CD4-positive, CD25-positive, alpha-beta regulatory T cell (primary cell): Measurements from ENCODE around the gene DLG2. TPM values are rescaled to one million over a fixed set of nuclear protein-coding genes. Genes with fewer than 3 reads are reported as not detected.
"Not testable (repeated sequence)": the region's sequence is repeated elsewhere in the genome, so short reads cannot be mapped to it uniquely, and the experiment has no call there.

ENCODE experiments used
- ATAC-seq, 2 donors: fragments of 150-1000 bp; cut with Tn5 transposase; one replicate each; pipeline ENCODE4 v1.10.0; 2021; ENCODE audit warnings: low read depth in 2 of 2, moderate number of reproducible peaks in 2 of 2, moderate library complexity in 1 of 2
- DNase-seq, 3 donors: peaks; one replicate each; pipeline versions ENCODE4 v3.0.0 to v3.0.0-alpha.2; 2012 to 2022; ENCODE audit warnings: mixed read lengths in 1 of 3
- H3K27ac ChIP-seq: one replicate; pipeline ENCODE4 v1.7.0; 2013; ENCODE audit warnings: mild to moderate bottlenecking, low read length; ENCODE audit not compliant: insufficient read depth, poor library complexity, severe bottlenecking
- H3K27me3 ChIP-seq: one replicate; pipeline ENCODE4 v1.7.0; 2013; ENCODE audit warnings: low read length; ENCODE audit not compliant: control insufficient read depth, insufficient read depth
- H3K36me3 ChIP-seq: one replicate; pipeline ENCODE4 v1.7.0; 2013; ENCODE audit warnings: mild to moderate bottlenecking, low read length, moderate library complexity; ENCODE audit not compliant: control insufficient read depth, insufficient read depth
- H3K4me1 ChIP-seq: 2 replicates; pipeline ENCODE4 v1.7.0; 2013; ENCODE audit warnings: mild to moderate bottlenecking, low read length; ENCODE audit not compliant: insufficient read depth, control insufficient read depth, poor library complexity, severe bottlenecking
- H3K4me3 ChIP-seq: one replicate; pipeline ENCODE4 v1.7.0; 2013; ENCODE audit warnings: low read depth, mild to moderate bottlenecking, low read length, moderate library complexity
- H3K9me3 ChIP-seq, 2 experiments: 1 replicate in 1 of 2; 2 replicates in 1 of 2; pipeline ENCODE4 v1.7.0; 2013; ENCODE audit warnings: low read length in 2 of 2, mild to moderate bottlenecking in 1 of 2, moderate library complexity in 1 of 2; ENCODE audit not compliant: control insufficient read depth in 2 of 2
- H3K27ac Mint-ChIP-seq, 3 donors: one replicate each; pipeline ENCODE4 v1.8.0; 2020 to 2022; ENCODE audit warnings: mild to moderate bottlenecking in 3 of 3, mixed read lengths in 3 of 3, moderate library complexity in 2 of 3
- H3K27me3 Mint-ChIP-seq: one replicate; pipeline ENCODE4 v1.8.0; 2022; ENCODE audit warnings: mild to moderate bottlenecking, mixed read lengths
- H3K36me3 Mint-ChIP-seq: one replicate; pipeline ENCODE4 v1.8.0; 2020; ENCODE audit warnings: mixed read lengths
- H3K4me1 Mint-ChIP-seq, 4 donors: one replicate each; pipeline ENCODE4 v1.8.0; 2020 to 2022; ENCODE audit warnings: mixed read lengths in 4 of 4, mild to moderate bottlenecking in 1 of 4
- H3K4me3 Mint-ChIP-seq, 4 donors: one replicate each; pipeline ENCODE4 v1.8.0; 2020 to 2022; ENCODE audit warnings: mild to moderate bottlenecking in 4 of 4, mixed read lengths in 4 of 4, moderate library complexity in 3 of 4
- H3K9me3 Mint-ChIP-seq, 7 donors: one replicate each; pipeline ENCODE4 v1.8.0; 2020 to 2022; ENCODE audit warnings: mixed read lengths in 7 of 7, mild to moderate bottlenecking in 3 of 7, moderate library complexity in 2 of 7
- polyA plus RNA-seq, 4 donors: library from polyadenylated mRNA; unstranded; fragments of 300-500 nt; fragmentation: Illumina TruSeq; gene quantifications; one replicate each; pipeline ENCODE4 v1.2.3, GENCODE V29; 2021
- total RNA-seq: library from RNA; stranded (reverse); gene quantifications from one replicate; pipeline ENCODE4 v1.2.3, GENCODE V29; 2022

The DLG2 gene
- total and polyA plus RNA-seq, 5 donors from 2014 or later, result 0.26 to 2.0 (median 0.94) TPM

DNA sequence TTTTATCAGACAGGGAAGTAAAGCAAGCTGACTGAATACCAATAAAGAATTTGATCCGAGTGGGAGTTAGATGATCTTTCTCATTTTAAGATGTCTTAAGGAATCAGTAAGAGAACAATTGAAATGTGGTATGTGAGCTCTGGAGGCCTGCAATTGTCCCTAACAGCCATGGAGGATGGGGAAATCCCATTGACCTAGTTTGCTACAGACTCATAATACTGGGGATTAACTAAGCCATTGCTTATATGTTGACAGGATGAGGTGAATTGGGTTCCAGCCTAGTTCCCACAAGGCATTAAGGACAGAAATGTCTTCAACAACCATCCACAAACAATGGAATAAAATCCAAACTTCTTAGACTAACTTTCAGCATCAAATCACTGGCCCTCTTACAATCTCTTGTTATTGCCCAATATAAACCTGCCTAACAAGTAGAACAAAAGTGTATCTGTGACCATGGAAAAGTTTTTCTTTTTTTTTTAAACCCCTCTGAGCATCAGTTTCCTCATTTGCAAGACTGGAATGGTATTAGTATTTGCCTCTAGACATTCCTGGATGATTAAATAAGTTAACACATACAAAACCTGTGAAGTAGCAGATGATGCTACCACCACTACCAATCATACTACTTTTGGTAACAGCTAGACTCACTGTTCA, 773.2 kb downstream of the DLG2 start:
- peaks cover 0 to 7% (median 0%) of the 10 kb centered on the region in 4 donors for H3K4me1 Mint-ChIP-seq
- H3K4me1 ChIP-seq, result no peaks in the 10 kb centered on the region
- no peaks in the 10 kb centered on the region for H3K27me3 ChIP-seq
- no peaks in the 10 kb centered on the region for H3K36me3 Mint-ChIP-seq
- H3K27me3 Mint-ChIP-seq, result no peaks in the 10 kb centered on the region
- H3K27ac ChIP-seq, result no peak overlapping the region
- H3K9me3 ChIP-seq, result no peaks in the 10 kb centered on the region
- H3K27ac Mint-ChIP-seq, result no peak overlapping the region
- H3K4me3 Mint-ChIP-seq, result no peak overlapping the region
- ATAC-seq (no peak), DNase-seq (no peak)
- H3K4me3 ChIP-seq, result no peak overlapping the region
- H3K9me3 Mint-ChIP-seq, result peaks cover 3 to 29% (median 10%) of the 10 kb centered on the region in 7 donors
- H3K36me3 ChIP-seq, result no peaks in the 10 kb centered on the region

GRCh38 chr11:84847842-84848241, 779.3 kb downstream of the DLG2 start:
- Histone ChIP-seq H3K9me3 (no peaks in the 10 kb centered on the region), H3K36me3 (no peaks in the 10 kb centered on the region), H3K4me1 (no peaks in the 10 kb centered on the region), H3K4me3 (no peak overlapping the region), H3K27ac (no peak overlapping the region), H3K27me3 (no peaks in the 10 kb centered on the region)
- no peaks in the 10 kb centered on the region for H3K36me3 Mint-ChIP-seq
- no peaks in the 10 kb centered on the region for H3K27me3 Mint-ChIP-seq
- ATAC-seq, result no peak
- H3K27ac Mint-ChIP-seq, result no peak overlapping the region
- H3K9me3 Mint-ChIP-seq, result peaks cover 2 to 36% (median 9%) of the 10 kb centered on the region in 7 donors
- H3K4me3 Mint-ChIP-seq, result no peak overlapping the region
- no peaks in the 10 kb centered on the region for H3K4me1 Mint-ChIP-seq
- DNase-seq, result no peak

DNA sequence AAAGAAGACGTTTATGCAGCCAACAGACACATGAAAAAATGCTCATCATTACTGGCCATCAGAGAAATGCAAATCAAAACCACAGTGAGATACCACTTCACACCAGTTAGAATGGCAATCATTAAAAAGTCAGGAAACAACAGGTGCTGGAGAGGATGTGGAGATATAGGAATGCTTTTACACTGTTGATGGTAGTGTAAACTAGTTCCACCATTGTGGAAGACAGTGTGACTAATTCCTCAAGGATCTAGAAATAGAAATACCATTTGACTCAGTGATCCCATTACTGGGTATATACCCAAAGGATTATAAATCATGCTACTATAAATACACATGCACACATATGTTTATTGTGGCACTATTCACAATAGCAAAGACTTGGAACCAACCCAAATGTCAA, 786.9 kb downstream of the DLG2 start:
- not testable (repeated sequence) for H3K4me1 ChIP-seq, H3K27me3 Mint-ChIP-seq, H3K4me1 Mint-ChIP-seq, H3K36me3 ChIP-seq, H3K27ac Mint-ChIP-seq, DNase-seq, H3K27ac ChIP-seq, ATAC-seq, H3K4me3 Mint-ChIP-seq, H3K36me3 Mint-ChIP-seq, H3K27me3 ChIP-seq, H3K4me3 ChIP-seq
- H3K9me3 Mint-ChIP-seq, result peaks cover 0 to 33% (median 6%) of the 10 kb centered on the region in 7 donors
- H3K9me3 ChIP-seq, result peaks cover 0 to 13% of the 10 kb centered on the region in 2 experiments

- Histone ChIP-seq H3K4me1 (no peaks in the 10 kb centered on the region), H3K27me3 (no peaks in the 10 kb centered on the region), H3K4me3 (no peak overlapping the region), H3K36me3 (no peaks in the 10 kb centered on the region), H3K27ac (no peak overlapping the region), H3K9me3 (peaks cover 0 to 11% of the 10 kb centered on the region in 2 experiments)
- Mint-ChIP-seq H3K36me3 (no peaks in the 10 kb centered on the region), H3K9me3 (peaks cover 0 to 23% (median 5%) of the 10 kb centered on the region in 7 donors), H3K4me3 (no peak overlapping the region), H3K27ac (no peak overlapping the region), H3K4me1 (no peaks in the 10 kb centered on the region), H3K27me3 (no peaks in the 10 kb centered on the region)
- ATAC-seq (no peak), DNase-seq (no peak)
These were observed 789.6 kb downstream of the DLG2 start for GRCh38 chr11:84837402-84838069.

GRCh38 chr11:84836371-84836770, 790.8 kb downstream of the DLG2 start:
- no peak overlapping the region for H3K27ac Mint-ChIP-seq
- no peaks in the 10 kb centered on the region for H3K27me3 ChIP-seq
- no peak overlapping the region for H3K4me3 Mint-ChIP-seq
- no peaks in the 10 kb centered on the region for H3K4me1 Mint-ChIP-seq
- H3K36me3 ChIP-seq, result no peaks in the 10 kb centered on the region
- DNase-seq (no peak), ATAC-seq (no peak)
- H3K9me3 Mint-ChIP-seq, result peaks cover 0 to 23% (median 3%) of the 10 kb centered on the region in 7 donors
- no peak overlapping the region for H3K4me3 ChIP-seq
- peaks cover 0 to 9% of the 10 kb centered on the region in 2 experiments for H3K9me3 ChIP-seq
- H3K27me3 Mint-ChIP-seq, result no peaks in the 10 kb centered on the region
- no peak overlapping the region for H3K27ac ChIP-seq
- H3K36me3 Mint-ChIP-seq, result no peaks in the 10 kb centered on the region
- H3K4me1 ChIP-seq, result no peaks in the 10 kb centered on the region

DNA sequence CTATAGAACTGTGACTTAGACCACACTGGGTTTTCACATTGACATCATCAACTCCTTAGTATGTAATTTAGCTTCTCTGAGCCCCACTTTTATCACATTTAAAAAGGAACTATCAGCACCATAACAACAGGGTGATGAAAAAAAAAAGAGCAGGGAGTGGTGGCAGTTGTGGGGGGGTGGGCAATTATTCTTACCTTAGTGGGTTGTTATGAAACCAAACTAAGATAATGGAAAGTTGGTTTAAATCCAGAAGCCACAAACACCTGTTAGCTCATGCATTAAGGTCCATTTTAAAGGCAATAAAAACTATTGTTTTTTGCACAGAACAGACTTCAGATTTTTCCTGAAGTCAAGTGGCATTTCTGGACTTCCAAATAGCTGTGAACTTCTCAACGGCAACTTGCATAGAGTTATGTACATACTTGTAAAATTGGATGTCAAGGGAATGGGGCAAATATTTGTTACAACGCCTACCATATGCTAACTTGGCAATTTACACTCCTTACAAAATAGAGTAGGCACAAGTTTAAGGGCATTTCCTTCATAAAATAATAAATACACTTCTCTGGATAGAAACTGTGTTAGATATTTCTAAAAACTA, 793.6 kb downstream of the DLG2 start:
- Mint-ChIP-seq H3K27ac (no peak overlapping the region), H3K27me3 (no peaks in the 10 kb centered on the region), H3K9me3 (peaks cover 0 to 12% (median 7%) of the 10 kb centered on the region in 7 donors), H3K4me1 (no peaks in the 10 kb centered on the region), H3K36me3 (no peaks in the 10 kb centered on the region), H3K4me3 (no peak overlapping the region)
- H3K4me1 ChIP-seq, result no peaks in the 10 kb centered on the region
- H3K9me3 ChIP-seq, result peaks cover 0 to 9% of the 10 kb centered on the region in 2 experiments
- no peak overlapping the region for H3K27ac ChIP-seq
- no peak for ATAC-seq
- H3K4me3 ChIP-seq, result no peak overlapping the region
- DNase-seq, result no peak
- H3K27me3 ChIP-seq, result no peaks in the 10 kb centered on the region
- H3K36me3 ChIP-seq, result no peaks in the 10 kb centered on the region

- no peak for ATAC-seq
- Mint-ChIP-seq H3K36me3 (no peaks in the 10 kb centered on the region), H3K4me3 (no peak overlapping the region), H3K4me1 (no peaks in the 10 kb centered on the region), H3K9me3 (peaks cover 0 to 9% (median 4%) of the 10 kb centered on the region in 7 donors), H3K27me3 (no peaks in the 10 kb centered on the region), H3K27ac (no peak overlapping the region)
- H3K27me3 ChIP-seq, result no peaks in the 10 kb centered on the region
- H3K4me1 ChIP-seq, result no peaks in the 10 kb centered on the region
- no peaks in the 10 kb centered on the region for H3K9me3 ChIP-seq
- no peak overlapping the region for H3K4me3 ChIP-seq
- no peak for DNase-seq
- no peak overlapping the region for H3K27ac ChIP-seq
- no peaks in the 10 kb centered on the region for H3K36me3 ChIP-seq
These were observed 796.8 kb downstream of the DLG2 start for GRCh38 chr11:84830372-84830771.
